Suppressor macrophage (primary cell): ENCODE data around the gene GCFC2.

ENCODE experiments used
- DNase-seq, 4 experiments: peaks; one replicate each; pipeline ENCODE4 v3.0.0-alpha.2; 2020 to 2022

The GCFC2 gene

GRCh38 chr2:75622929-75623328 lies 87.8 kb downstream of the GCFC2 start:
- DNase-seq: no peak

GRCh38 chr2:75622500-75622899 lies 88.2 kb downstream of the GCFC2 start:
- DNase-seq: no peak

GRCh38 chr2:75621228-75621627 lies 89.5 kb downstream of the GCFC2 start:
- no peak for DNase-seq

- DNase-seq: no peak
Measured at GRCh38 chr2:75619956-75620740, 90.6 kb downstream of the GCFC2 start.

GRCh38 chr2:75616933-75617332 lies 93.8 kb downstream of the GCFC2 start:
- DNase-seq: no peak

GRCh38 chr2:75616406-75616805 lies 94.3 kb downstream of the GCFC2 start:
- no peak for DNase-seq

- DNase-seq: no peak
Measured at GRCh38 chr2:75614162-75614651, 96.5 kb downstream of the GCFC2 start.

- no peak for DNase-seq
Measured at GRCh38 chr2:75612862-75613243, 97.9 kb downstream of the GCFC2 start.
